DMS 273 treated with DMSO at 0.1 percent for 48 hours (cell line): ENCODE results near the gene SNRNP40.
"Not testable (repeated sequence)": the region's sequence is repeated elsewhere in the genome, so short reads cannot be mapped to it uniquely, and the experiment has no call there.

Experiments used
- DNase-seq: peaks from one replicate; lab custom pipeline; 2025; lab: John Stamatoyannopoulos, UW

Gene SNRNP40

DNA sequence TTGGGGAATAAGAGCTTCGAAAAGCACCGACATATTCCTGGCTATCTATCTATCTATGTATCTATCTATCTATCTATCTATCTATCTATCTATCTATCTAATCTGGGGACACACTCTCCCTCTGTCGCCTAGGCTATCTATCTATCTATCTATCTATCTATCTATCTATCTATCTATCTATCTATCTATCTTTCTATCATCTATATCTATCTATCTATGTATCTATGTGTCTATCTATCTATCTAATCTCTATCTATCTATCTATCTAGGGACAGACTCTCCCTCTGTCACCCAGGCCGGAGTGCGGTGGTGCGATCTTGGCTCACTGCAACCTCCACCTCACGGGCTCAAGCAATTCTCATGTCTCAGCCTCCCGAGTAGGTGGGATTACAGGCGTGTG lies 14.2 kb downstream of the SNRNP40 start:
- DNase-seq, result not testable (repeated sequence)

DNA sequence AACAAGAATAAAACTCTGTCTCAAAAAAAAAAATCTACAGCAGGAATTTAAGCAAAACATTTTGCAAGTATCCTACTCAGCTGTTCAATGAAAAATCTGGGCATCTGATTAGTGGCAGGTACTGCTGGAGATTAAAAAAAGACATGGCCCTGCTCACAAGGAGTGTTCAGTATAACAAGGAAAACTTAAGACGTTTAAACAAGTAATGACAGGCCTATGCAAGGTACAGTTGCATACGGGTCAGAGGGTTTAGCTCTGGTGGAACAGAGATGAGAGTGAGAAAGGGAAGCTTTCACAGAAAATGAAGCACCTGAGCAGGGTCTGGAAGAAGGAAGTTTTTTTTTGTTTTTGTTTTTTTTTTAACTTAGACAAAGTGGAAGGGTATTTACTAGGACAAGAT lies 23.0 kb downstream of the SNRNP40 start:
- DNase-seq, result no peak

DNA sequence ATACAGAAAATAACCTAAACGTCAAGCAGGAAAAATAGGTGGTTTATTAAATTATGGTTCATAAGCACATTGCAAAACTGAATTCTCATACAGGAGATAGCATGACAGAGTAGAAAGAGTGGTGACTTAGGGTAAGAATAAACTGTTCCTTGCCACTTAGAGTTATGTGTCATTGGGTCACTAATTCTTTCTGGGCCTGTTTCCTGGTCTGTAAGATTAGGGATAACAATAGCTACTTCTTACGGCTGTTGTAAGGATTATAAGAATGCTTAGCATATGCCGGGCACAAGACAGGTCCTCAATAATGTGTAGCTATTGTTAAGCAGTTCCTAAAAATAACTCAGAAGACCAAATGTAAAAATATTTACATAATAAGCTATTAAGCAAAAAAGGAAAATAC lies 24.2 kb downstream of the SNRNP40 start:
- DNase-seq, result no peak

DNA sequence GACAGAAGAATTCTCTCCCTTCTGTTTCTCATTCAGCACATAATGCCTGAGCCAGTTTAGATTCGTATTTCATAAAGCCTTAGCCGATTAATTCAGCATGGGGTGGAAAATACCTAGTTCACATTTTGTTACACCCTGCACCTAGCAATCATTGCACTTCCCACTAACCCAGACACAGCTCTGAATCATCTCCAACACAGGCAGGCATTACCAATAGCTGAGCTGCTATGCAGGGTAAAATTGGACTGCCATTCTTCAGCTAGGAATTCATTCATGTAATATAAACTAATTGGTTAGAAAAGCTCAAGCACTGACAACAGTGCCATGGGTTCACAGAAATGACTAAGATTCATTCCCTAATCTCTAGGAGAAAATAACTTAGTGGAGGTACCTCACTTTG lies 30.0 kb downstream of the SNRNP40 start:
- no peak for DNase-seq

DNA sequence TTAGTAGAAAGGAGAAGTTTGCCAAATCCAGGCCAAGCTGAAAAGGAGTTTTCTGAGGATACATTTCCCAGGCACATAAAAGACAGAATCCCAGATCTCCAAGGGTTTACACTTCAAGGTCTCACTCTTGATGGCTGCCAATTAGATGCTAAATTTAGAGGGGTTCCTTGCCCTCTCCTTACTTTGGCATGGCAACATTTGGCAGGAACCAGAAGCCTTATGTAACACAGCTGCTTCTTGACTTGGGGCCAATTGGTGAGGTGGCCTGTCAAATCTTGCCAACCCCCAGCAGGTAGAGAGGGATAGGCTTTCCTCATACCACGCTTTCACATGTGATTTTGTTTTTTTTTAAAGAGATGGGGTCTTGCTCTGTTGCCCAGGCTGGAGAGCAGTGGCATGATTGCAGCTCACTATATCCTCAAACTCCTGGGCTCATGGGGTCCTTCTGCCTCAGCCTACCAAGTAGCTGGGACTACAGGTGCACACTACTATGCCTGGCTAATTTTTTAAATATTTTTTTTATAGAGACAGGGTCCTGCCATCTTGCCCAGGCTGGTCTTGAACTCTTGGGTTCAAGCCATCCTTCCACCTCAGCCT lies 31.7 kb downstream of the SNRNP40 start:
- no peak for DNase-seq

DNA sequence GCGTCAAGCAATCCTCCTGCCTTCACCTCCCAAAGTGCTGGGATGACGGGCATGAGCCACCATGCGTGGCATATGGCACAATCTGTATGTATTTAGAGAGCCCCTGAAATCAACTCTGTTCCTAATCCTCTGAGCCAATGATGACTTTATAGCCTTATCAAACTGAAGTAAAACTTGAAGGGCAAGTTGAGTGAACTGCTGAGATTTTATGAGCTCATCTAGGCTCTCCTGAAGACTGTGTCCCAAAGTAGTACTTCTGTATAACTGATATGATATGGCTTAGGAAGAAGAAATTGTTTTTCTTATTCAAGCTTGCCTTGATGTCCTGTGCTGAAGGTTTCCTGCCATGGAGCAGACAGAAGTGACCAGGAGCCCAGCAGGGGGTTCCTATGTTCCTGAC lies 33.2 kb downstream of the SNRNP40 start:
- no peak for DNase-seq

DNA sequence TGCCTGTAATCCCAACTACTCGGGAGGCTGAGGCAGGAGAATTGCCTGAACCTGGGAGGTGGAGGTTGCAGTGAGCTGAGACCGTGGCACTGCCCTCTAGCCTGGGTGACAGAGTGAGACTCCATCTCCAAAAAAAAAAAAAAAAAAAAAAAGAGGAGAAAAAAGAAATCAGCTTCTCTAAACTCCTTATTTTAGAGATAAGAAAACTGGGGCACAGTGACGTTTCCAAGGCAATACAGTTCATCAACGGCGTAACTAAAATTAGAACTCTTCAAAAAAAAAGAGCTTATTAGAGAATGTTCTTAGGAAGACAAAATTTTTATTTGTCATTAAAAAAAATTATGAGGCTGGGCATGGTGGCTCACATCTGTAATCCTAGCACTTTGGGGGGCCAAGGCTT lies 34.2 kb downstream of the SNRNP40 start:
- DNase-seq, result not testable (repeated sequence)

DNA sequence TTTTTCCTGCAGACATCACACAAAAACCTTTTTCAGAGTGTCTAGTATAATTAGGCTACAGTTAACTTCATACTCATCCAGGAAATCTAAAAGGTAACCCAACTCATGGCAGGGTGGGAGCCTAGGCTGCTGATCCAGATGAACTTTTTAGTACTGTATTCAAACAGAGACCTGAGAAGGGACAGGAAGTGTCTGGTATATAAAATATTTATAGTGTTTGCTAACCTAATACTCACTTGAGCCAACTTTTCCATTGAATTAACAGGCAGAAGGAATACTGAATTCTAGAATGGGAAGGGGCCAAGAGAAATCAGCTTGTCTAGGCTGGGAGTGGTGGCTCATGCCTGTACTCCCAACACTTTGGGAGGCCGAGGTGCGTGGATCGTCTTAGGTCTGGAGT lies 34.7 kb downstream of the SNRNP40 start:
- DNase-seq, result no peak

DNA sequence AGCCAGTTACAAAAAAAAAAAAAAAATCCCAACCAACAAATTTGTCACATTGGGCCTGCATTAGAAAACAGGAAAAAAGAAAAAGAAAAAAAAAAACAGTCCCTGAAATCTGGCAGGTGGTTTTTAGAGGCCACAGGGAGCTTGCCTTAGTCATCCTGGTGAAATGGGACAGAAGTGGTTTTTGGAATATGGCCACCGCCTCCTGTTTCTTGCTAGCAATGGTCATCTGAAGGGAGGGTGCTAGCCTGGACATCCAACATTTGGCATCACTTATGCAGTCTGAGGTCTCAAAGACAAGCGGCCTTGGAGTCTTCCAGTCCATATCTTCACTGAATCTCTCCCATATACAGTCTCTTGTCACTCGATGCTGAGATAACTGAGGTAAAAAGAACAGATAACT lies 36.8 kb downstream of the SNRNP40 start:
- no peak for DNase-seq

DNA sequence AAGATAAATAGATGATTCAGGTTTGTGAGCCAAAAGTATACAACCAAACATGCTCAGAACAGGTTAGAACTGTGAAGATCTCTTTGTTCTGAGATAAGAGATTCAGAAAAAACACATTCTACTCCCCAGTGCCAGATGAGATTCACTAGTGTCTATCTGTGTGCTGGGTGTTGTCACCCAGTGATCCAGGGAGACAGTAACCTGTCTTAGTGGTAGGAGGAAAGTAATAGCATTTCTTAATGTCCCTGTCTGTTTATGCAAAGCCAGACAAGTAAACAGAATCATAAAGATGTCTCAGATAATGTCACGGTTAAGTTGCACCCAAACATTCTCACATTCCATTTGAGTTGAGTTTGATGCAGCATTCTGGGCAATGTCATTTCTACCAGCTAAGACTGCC lies 38.0 kb downstream of the SNRNP40 start:
- DNase-seq, result no peak

DNA sequence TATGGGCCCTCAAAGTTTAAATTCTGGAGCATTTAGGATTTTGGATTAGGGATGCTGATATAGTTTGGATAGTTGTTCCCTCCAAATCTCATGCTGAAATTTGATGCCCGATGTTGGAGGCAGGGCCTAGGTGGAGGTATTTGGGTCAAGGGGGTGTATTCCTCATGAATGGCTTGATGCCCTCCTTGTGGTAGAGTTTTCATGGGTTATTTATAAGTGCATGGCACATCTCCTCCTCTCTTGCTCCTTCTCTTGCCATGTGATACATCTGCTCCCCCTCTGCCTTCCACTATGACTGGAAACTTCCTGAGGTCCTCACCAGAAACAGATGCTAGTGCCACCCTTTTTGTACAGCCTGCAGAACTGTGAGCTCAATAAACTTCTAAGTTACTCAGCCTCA lies 39.4 kb downstream of the SNRNP40 start:
- DNase-seq, result no peak

DNA sequence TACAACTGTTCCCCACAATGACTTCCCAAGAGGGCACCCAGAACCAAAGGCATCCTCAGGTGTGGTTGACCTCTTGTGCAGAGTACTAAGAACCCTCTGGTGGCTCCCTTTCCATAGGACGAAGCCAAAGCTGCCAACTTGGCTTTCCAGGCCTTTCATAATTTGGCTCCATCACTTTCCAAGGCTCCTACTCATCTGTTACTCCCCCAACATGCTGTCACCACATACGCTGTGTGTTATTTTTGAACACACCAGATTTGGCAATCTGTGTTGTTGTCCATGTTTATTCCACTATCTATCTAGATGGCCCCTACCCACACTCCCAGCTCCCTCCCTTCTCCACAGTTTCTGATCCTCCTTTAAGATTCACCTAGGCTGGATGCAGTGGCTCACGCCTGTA lies 46.7 kb downstream of the SNRNP40 start:
- DNase-seq, result no peak

DNA sequence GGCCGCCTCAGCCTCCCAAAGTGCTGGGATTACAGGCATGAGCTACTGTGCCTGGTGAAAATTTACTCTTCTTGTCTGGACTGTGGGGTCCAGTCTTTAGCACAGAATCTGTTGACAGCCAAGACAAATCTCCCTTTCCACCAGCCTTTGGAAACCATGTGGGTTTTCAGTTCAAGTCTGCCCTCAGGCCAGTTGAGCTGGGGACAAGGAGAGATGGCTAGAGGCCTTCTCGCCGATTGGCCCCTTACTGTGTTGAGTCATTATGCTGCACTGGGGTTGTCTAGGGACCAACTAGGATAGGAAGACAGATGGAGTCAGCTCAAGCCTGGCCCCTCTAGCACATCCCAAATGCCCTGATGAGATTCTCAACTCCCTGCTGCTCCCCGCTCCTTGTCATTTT lies 48.3 kb downstream of the SNRNP40 start:
- DNase-seq, result no peak

DNA sequence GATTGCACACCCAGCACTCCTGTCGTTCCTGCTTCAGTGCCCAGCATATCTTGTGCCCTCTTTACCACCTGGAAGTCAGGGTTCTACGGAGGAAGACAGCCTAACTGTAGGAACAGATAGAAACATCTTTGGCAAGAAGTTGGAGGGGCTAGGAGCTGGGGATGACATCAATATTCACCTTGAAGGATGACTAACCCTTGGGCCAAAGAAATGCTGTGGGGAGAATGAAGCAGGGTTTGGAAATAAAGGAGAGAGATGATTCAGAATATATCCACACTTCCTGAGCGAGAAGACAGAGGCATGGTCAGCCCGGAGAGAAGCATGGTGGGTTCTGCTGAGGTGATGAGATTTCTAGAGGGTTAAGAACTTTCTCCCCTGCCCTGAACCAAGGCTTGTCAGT lies 52.3 kb downstream of the SNRNP40 start:
- DNase-seq, result no peak

DNA sequence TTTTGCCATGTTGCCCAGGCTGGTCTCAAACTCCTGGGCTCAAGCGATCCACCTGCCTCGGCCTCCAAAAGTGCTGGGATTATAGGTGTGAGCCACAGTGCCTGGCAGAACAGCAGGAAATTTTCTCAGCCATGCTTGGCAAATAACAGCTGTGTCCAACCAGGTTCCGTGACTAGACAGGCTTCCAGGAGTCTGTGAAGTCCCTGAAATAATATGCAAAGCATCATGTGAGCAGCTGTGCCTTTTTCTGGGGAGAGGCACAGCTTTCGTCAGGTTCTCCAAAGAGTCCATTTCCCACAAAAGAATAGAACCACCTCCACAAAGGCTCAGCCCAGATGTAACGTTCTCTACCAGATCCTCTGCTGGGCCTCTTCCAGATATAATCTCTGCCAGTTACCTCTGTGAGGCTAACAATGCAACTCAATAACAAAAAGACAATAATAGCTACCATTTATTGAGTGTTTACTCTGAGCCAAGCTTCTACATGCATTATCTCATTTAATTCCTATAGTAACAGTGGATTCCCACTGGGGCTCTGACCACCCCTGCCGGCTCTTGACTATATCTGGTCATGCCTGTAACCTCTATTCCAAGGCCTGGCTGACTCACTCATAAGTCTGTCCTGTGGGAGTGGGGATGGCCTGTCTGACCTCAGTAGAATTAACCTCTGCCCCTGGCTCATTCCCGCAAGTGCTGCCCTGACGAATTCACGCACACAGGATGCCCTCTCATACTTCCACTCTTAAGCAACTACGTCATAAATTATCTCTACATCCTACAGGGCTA lies 52.9 kb downstream of the SNRNP40 start:
- DNase-seq, result no peak

DNA sequence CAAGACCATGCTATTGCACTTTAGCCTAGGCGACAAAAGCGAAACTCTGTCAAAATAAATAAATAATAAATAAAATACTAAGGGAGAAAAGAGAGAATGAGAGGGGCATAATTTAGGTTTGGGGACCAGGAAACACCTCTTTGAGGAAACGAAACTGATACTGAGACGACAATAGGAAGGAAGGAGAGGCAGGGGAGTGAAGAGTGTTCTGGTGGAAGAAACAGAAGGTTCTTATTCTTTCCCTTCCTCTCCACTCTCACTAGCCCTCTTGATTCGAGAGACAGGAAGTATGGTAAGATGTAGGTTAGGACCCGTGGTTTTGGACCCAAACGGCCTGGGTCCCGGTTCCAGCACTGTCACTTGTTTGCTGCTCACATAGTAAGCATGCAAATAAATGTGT lies 55.3 kb downstream of the SNRNP40 start:
- DNase-seq, result no peak

DNA sequence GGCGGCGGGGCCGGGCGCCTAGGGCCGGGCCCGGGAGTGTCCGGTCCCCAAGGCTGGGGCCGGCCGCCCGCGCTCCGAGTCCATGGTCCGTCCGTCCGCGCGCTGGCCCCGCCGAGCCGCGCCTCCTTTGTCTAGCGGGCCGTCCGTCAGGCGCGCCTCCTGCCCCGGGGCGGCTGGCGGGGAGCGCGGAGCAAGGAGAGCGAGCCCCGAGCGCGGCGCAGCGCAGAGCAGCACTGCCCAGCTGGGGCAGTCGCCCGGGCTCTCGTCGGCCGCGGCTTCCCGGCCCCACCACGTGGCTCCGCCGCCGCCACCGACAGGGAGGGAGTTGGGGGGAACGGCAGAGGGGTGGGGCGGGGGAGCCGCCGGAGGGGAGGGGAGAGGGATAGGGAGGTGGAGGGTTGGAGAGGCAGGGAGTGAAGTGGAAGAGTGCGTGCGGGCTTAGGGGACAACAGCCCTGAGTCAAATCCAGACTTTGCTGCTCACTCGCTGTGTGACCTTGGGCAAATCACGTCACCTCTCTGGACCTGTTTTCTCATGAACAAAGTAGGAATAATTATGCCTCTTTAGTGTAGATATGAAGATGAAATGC lies 56.8 kb downstream of the SNRNP40 start, which contains the start of gene NKAIN1:
TSS of gene NKAIN1 (minus strand) at position 235 of the 589 bp plus-strand sequence. CDS start 340 bp downstream, outside the sequence.
- no peak for DNase-seq

DNA sequence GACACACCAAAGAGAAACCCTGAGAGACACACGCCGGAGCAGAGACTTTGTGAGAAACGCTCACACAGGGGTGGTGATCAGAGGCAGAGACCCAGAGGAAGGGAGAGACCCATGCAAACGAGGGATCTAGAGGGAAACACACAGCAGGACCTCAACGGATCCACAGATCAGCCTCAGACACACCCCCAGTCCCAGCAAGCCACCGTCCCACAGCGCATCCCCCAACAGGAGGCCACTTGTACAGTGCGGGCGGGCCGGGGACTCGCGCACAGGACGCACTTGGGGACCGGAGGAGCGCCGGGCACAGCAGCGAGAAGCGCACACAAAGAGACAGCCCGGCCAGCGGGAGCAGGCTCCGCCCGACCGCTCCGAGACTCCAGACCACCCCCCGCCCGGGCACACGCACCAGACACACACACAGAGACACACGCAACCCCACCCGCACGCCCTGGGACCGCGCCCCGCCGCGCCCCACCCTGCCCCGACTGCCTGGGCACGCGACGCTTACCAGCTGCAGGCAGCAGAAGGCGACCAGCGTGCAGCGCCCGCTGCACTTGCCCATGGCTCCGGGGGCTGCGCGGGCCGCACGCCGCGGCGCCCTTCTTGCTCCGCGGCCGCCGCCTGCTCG lies 57.5 kb downstream of the SNRNP40 start:
- no peak for DNase-seq

DNA sequence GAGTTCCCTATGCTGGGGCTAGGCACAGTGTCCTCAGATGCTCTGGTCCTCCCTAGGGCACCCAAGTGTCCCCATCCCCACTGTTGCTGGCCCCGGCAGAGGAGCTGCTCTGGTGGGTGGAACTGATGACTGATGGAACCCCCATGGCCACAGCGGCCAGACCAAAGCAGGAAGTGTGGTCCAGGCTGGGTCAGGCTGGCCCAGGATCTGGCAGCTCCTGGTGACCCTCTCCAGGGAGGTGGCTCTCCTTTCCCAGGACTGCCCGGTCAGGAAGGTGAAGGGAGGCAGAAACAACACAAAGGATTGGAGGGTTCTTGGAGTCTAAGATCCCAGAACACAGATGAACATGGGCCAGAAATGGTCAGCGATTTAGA lies 58.0 kb downstream of the SNRNP40 start:
- DNase-seq, result no peak

DNA sequence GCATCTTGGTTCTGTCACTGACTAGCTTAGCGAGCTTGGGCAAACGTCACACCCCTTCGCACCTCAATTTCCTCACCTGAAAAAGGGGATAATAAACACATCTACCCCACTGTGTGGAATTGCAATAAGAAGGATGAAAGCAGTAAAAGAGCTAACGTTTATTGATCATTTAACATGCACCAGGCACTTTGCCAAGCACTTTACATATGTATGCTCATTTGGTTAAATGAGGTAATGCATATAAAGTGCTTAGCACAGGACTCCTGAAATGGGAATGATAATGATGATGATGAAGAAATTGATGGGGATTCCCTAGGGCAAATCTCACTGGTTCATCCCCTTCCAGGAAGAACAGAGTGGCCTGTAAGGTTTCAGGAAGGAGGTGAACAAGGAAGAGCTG lies 61.7 kb downstream of the SNRNP40 start:
- DNase-seq, result no peak

DNA sequence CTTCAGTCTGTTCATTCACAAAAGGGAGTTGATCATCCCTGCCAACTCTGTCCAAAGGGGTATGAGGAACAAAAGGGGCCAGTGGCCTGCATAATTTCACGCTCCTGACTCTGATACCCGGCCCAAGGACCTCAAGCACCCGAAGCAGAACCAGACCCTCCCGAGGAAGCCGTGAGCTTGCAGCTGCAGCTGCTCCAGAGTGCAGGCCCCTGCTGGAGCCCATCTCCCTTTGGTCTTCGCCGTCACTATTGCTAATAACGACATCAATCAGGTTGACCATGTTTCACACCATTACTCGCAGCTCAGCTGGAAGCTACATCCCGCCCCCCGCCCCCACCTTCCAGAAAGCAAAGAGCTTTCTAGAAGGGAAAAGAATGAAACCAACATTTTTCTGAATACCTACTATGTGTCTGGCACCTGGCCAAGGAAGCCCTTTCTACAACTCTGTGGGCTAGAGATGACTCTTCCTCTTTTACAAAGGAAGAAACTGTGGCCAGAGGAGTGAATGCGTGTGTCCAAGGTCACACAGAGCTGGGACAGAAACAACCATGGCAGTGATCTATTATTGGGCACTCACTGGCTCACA lies 62.4 kb downstream of the SNRNP40 start:
- DNase-seq, result no peak

DNA sequence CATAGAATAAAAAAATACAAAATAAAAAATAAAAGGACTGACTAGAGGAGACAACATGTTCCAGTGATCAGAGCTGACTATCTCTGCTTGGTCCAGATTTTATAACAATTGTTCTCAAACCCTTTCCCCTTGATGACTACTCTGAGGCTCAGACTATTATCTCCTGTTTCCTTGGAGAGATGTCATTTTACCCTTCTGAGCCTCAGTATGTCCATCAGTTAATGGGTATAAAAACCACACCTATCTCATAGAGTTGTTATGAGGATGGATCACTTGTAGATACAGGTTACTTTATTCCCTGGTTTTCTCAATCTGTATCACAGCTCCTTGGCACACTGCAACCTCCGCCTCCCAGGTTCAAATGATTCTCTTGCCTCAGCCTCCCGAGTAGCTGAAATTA lies 63.9 kb downstream of the SNRNP40 start:
- DNase-seq, result no peak

DNA sequence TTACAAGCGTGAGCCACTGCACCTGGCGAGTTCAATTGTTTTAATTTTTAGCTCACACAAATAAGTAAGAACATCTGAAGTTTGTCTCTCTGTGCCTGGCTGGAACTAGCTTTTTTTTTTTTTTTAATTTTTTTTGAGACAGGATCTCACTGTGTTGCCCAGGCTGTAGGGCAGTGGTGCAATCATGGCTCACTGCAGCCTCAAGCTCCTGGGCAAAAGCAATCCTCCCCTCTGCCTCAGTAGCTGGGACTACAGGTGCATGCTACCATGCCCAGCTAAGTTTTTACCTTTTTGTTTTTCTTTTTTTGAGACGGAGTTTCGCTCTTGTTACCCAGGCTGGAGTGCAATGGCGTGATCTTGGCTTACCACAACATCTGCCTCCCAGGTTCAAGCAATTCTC lies 64.8 kb downstream of the SNRNP40 start:
- no peak for DNase-seq
